Glomerular endothelial cell (primary cell): ENCODE measurements around the gene ACACB. TPM values are rescaled to one million over a fixed set of nuclear protein-coding genes. Genes with fewer than 3 reads are reported as not detected.

Experiments
- DNase-seq: peaks from one replicate; pipeline ENCODE4 v3.0.0-alpha.2; 2011; ENCODE audit warnings: low read depth, low spot score; ENCODE audit errors: extremely low read depth
- total RNA-seq: library from RNA; depleted of rRNA; stranded (reverse); fragments of >200 nt; gene quantifications from 2 replicates; pipeline ENCODE4 v1.2.3, GENCODE V29; 2015

Gene ACACB
- total RNA-seq, result 1.4 and 6.0 TPM in 2 replicates

DNA sequence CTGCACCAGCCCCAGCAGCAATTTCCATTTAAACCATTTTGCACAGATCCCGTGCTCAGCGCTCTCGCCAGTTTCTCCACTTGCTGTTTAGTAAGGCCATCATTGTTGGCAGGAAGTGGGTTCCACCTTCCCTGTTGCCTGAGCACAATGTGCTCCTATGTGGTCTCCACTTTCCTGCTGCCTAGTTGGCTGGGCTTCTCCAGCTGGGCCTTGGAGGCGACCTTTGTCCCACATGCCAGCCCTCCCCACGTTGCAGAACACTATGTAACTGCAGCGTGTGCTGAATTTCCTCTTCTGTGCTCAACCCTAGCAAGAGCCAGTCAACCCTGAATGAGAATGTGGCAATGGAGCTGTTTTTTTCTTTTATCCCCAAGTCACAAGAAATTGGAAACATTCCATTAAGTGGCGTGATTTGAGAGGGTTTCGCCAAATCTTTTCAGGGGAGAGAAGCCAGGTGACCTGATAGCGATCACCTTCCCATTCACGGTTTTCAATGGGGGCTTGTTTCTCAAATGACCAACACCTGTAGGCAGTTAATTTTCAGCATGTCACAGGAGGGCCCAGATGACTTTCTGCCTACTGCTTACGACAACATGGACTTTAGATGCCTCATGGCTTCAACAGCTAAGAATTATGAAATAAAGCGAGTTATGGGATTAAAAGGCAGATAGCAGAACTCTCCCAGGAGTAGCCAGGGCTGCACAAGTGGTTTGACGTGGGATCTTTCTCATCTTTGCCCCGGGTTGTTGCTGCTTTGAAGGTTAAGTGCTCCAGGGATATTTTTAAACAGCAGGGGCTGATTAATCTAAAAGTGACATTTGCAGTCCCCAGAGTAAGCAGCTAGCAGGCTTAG is at the start of gene ACACB:
ACACB (plus strand) TSS at position 830 of the 853 bp plus-strand sequence. CDS start 22,819 bp downstream, outside the sequence.
- DNase-seq, result no peak

DNA sequence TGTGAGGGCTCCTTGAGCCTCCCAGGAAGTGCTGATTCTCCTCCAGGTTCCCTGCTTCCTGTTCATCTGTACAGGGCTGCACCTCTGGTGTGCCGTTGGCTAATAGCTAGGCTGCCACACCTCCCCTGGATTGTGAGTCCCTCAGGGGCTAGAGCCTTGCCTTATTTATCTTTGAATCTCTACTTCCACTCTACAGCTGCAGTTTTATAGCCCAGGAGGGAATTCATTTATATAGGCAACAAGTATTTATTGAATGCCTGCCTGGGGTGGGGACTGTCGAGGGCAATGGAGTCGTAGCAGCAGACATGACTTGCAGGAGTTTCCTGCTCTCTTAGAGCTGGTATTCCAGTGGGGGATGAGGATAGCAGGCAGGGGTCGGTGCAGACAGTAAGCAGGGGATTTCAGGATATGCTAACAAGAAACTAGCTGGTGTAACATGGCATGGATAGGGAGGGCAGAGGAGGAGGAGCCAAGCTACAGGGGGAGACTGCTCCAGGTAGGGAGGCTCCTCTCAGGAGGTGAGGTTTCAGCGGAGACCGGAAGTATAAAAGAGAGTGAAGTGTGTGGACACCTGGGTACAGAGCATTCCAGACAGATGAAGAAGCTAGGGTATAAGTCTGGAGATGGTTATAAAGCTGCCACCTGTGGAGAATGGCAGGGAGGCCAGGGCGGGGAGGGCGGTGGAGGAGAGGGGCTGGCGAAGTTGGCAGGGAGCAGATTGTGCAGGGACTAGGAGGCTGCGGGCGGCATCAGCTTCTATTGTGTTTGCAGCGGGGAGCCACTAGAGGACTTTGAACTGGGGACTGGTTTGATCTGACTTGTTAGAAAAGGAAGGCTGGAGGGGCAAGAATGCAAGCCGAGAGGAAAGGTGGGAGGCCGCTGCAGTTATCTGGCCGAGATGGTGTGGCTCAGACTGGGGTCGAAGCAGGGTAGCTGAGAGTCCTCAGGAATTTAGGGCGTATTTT is 46.8 kb upstream of the ACACB start:
- DNase-seq, result no peak

DNA sequence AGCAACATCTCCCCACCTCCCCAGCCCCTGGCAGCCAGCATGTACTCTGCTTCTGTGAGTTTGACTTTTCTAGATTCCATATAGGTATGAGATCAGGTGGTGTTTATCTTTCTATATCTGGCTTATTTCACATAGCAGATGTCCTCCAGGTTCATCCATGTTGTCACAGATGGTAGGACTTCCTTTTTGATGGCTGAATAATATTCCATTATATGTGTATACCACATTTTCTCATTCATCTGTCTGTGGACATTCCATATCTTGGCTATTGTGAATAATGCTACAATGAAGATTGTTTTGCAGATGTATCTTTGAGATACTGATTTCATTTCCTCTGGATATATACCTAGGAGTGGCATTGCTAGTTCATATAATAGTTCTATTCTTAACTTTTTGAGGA is 41.5 kb upstream of the ACACB start:
- no peak for DNase-seq

- no peak for DNase-seq
Measured at GRCh38 chr12:109082751-109083150, 33.6 kb upstream of the ACACB start.

GRCh38 chr12:109084425-109084824 is 32.0 kb upstream of the ACACB start:
- DNase-seq, result no peak

DNA sequence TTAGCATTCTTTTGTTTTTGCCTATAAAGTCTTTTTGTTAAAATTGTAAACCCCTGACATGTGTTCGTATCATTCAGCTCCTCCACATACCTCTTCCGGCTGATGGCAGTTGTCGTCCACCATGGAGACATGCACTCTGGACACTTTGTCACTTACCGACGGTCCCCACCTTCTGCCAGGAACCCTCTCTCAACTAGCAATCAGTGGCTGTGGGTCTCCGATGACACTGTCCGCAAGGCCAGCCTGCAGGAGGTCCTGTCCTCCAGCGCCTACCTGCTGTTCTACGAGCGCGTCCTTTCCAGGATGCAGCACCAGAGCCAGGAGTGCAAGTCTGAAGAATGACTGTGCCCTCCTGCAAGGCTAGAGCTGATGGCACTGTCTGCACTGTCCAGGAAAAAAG is 30.8 kb upstream of the ACACB start:
- no peak for DNase-seq

- no peak for DNase-seq
Measured at GRCh38 chr12:109087250-109087649, 29.1 kb upstream of the ACACB start.

DNA sequence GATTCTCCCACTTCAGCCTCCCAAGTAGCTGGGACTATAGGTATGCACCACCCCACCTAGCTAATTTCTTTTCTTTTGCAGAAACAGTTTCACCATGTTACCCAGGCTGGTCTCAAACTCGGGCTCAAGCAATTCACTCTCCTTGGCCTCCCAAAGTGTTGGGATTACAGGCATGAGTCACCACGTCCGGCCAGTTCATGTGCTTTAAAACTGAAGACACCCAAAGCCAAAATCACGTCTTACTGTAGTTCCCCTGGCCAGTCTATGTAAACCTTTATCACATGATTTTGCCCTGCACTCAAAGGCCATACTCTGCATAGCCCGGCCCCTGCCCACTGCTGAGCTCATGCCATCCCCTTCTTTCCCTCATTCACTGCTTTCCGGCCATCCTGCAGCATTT is 27.6 kb upstream of the ACACB start:
- no peak for DNase-seq

GRCh38 chr12:109089683-109090082 is 26.7 kb upstream of the ACACB start:
- DNase-seq, result no peak

DNA sequence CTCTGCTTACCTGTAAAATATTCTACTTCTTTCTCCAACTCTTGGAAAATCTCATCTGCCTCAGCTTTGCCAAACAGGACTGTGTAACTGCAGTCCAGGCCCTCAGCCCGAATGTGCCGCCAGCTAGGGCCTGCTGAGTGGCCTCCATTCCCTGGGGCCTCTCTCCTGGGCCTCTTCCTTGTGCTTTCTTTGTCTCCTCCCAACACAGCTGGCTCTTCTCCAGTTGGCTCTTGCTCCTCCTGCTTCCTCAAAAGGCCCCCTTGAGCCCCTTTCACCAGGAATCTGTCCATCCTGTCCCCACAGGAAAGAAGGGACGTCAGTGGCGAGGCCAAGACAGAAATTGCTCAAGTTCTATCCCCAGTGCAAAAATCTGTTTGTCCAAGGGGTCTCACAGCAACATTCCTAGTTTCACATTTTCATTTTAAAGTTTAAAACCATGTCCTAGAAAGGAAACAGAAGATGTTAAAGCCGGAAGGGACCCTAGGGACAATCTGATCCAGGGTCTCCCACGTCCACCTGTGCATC is 23.8 kb upstream of the ACACB start:
- DNase-seq, result no peak

- DNase-seq, result no peak
Measured at GRCh38 chr12:109093022-109093918, 23.1 kb upstream of the ACACB start, which contains the start of gene ALKBH2. Gene ALKBH2, minus strand, starts transcription at chr12:109093472. Its CDS starts 686 bp downstream, at chr12:109092786.

DNA sequence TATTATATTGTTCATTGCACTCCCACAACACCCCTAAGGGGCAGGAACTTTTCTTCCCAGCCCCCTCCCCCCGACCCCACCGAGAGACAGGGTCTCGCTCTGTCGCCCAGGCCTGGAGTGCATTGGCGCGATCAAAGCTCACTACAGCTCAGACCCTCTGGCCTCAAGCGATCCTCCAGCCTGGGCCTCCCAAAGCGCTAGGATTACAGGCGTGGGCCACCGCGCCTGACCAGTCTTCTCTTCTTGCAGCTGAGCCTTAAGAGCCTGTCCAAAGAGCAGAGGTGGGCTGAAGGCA is 19.3 kb upstream of the ACACB start:
- DNase-seq, result no peak

GRCh38 chr12:109097435-109098182 is 18.8 kb upstream of the ACACB start, which contains the start of gene UNG:
Gene UNG, plus strand, starts transcription at chr12:109097597. Its CDS starts 83 bp downstream, at chr12:109097680.
- no peak for DNase-seq

DNA sequence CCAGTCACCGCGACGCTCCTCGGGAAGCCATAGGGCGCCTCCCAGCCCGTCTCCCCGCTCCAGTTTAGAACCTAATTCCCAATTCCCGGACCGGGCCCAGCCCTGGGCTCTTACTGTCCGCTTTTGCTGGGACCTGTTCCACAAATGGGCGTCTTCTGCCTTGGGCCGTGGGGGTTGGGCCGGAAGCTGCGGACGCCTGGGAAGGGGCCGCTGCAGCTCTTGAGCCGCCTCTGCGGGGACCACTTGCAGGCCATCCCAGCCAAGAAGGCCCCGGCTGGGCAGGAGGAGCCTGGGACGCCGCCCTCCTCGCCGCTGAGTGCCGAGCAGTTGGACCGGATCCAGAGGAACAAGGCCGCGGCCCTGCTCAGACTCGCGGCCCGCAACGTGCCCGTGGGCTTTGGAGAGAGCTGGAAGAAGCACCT is 18.2 kb upstream of the ACACB start:
- no peak for DNase-seq

DNA sequence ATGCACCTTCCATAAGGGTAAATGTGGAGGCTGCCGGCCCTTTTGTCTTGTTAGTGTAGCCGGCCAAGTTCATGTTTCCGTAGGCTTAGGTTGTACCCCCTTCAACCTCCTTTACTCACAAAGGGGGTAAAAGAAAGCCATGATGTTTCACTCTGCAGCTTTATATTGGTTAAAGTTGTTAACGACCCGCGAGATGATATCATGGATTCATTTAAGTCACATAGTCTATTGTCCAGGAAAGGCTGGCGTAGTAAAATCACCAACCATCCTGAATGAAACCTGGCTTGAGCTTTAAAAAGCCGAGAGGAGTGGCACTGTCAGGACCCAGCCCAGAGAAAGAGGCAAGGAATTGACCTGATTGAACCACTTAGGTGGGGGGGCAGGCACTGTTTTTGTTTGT is 17.7 kb upstream of the ACACB start:
- DNase-seq, result no peak

DNA sequence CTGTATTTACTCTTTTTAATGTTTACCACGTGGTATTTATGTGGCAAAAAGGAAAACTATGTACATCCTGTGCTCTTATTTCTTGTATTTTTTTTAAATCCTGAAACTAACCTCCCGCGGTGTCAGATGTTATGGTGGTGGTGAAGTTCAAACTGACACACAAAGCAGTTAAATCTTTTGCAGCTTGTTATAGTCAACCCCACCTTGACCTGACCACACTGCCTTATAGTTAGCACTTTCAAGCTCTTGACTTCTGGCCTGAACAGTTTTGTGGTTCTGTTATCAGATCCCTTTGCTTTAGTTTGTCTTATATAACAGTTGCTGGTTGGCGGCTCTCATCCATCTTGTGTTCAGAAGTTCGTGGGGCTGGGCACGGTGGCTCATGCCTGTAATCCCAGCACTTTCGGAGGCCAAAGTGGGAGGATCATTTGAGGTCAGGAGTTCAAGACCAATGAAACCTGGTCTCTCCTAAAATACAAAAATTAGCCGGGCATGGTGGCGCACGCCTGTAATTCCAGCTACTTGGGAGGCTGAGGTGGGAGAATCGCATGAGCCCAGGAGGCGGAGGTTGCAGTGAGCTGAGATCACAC is 16.9 kb upstream of the ACACB start:
- no peak for DNase-seq

- DNase-seq, result no peak
Measured at GRCh38 chr12:109100741-109101140, 15.6 kb upstream of the ACACB start.

DNA sequence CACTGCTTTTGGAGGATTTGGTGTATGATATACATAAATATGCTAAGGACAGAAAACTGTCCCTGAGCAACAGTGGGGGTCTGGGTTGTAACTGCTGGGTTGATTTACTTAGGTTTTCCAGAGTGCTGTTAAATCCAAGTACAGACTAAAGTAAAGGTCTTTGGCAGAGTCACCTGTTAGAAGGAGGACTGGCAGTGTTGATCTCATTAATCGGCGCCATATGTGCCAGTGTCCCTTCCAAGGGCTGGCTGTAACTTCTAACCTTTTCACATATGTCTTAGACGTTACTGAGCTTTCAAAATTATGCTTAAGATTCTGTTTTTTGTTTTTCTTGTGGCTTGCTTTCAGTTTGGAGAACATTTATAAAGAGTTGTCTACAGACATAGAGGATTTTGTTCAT is 13.9 kb upstream of the ACACB start:
- no peak for DNase-seq

DNA sequence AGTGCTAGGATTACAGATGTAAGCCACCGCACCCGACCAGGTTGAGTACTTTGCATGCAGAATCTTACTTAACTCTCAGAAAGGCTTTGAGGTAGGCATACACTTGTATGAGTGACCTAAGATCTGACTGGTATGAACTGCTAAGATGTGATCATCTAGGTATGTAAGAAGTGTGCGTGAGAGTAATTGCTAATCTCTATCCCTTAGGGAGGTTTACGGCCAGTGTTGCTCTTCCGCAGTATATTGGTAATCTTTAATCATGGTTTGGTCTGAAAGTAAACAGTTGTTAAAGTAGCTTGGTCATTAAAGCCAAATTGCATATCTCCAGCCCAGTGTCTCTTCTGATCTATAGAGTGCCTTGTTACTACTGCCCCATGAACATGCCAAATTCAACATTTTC is 11.2 kb upstream of the ACACB start:
- DNase-seq, result no peak
